Activated naive CD4-positive, alpha-beta T cell treated with anti-CD3 and anti-CD28 coated beads, Interleukin-2, amount 10 ng/mL, durations not matched to agents 7 days and 5 days (primary cell): ENCODE results near the gene ETV5.
A peak's percentile ranks its signal among the peaks of the same experiment; 100 is the strongest.
"Not testable (repeated sequence)": the region's sequence is repeated elsewhere in the genome, so short reads cannot be mapped to it uniquely, and the experiment has no call there.

Experiments used
- CTCF ChIA-PET: fragments of 350-600 bp; sonication (Branson Sonifier 250); formaldehyde crosslinking; loops from one replicate; lab custom pipeline; 2021; ENCODE audit warnings: antibody characterized with exemption; lab: Charles Lee
- DNase-seq: peaks from one replicate; pipeline ENCODE4 v3.0.0-alpha.2; 2020
- H3K27ac Mint-ChIP-seq: one replicate; pipeline ENCODE4 v1.8.0; 2021; ENCODE audit warnings: mild to moderate bottlenecking, moderate library complexity, mixed read lengths
- H3K27me3 Mint-ChIP-seq: one replicate; pipeline ENCODE4 v1.8.0; 2021; ENCODE audit warnings: mild to moderate bottlenecking, mixed read lengths
- H3K36me3 Mint-ChIP-seq: one replicate; pipeline ENCODE4 v1.8.0; 2021; ENCODE audit warnings: mixed read lengths
- H3K4me1 Mint-ChIP-seq: one replicate; pipeline ENCODE4 v1.8.0; 2021; ENCODE audit warnings: mixed read lengths
- H3K4me3 Mint-ChIP-seq: one replicate; pipeline ENCODE4 v1.8.0; 2021; ENCODE audit warnings: mild to moderate bottlenecking, moderate library complexity, mixed read lengths
- H3K9me3 Mint-ChIP-seq: one replicate; pipeline ENCODE4 v1.8.0; 2021; ENCODE audit warnings: mixed read lengths

ETV5 gene

GRCh38 chr3:186025161-186025560, 83.7 kb downstream of the ETV5 start:
- Mint-ChIP-seq H3K27ac (no peak overlapping the region), H3K4me3 (no peak overlapping the region), H3K36me3 (no peaks in the 10 kb centered on the region), H3K27me3 (peaks cover 40% of the 10 kb centered on the region), H3K4me1 (no peaks in the 10 kb centered on the region), H3K9me3 (no peaks in the 10 kb centered on the region)
- no peak for DNase-seq
- CTCF ChIA-PET, result interaction anchor here (0.6 to 1.3 kb wide), 3 partner anchors 8 to 45 kb away, joined by 3 to 5 read pairs (median 4); no protein-coding TSS in a partner anchor

GRCh38 chr3:186024210-186024609, 84.7 kb downstream of the ETV5 start:
- CTCF ChIA-PET, result interaction anchor here (1.2 kb wide), 1 partner anchor 9 kb away, joined by 5 read pairs; no protein-coding TSS in a partner anchor
- DNase-seq, result no peak
- no peaks in the 10 kb centered on the region for H3K4me1 Mint-ChIP-seq
- H3K36me3 Mint-ChIP-seq, result no peaks in the 10 kb centered on the region
- peaks cover 40% of the 10 kb centered on the region for H3K27me3 Mint-ChIP-seq
- H3K9me3 Mint-ChIP-seq, result no peaks in the 10 kb centered on the region
- no peak overlapping the region for H3K4me3 Mint-ChIP-seq
- H3K27ac Mint-ChIP-seq, result no peak overlapping the region

GRCh38 chr3:186022931-186023330, 86.0 kb downstream of the ETV5 start:
- Mint-ChIP-seq H3K4me3 (no peak overlapping the region), H3K9me3 (no peaks in the 10 kb centered on the region), H3K36me3 (no peaks in the 10 kb centered on the region), H3K27ac (no peak overlapping the region), H3K27me3 (peaks cover 38% of the 10 kb centered on the region), H3K4me1 (no peaks in the 10 kb centered on the region)
- no peak for DNase-seq
- CTCF ChIA-PET, result no interaction called here

GRCh38 chr3:186021673-186022362, 87.1 kb downstream of the ETV5 start:
- no peak for DNase-seq
- H3K27me3 Mint-ChIP-seq, result peaks cover 39% of the 10 kb centered on the region
- H3K27ac Mint-ChIP-seq, result no peak overlapping the region
- no peaks in the 10 kb centered on the region for H3K36me3 Mint-ChIP-seq
- H3K4me1 Mint-ChIP-seq, result no peaks in the 10 kb centered on the region
- CTCF ChIA-PET, result no interaction called here
- H3K4me3 Mint-ChIP-seq, result no peak overlapping the region
- H3K9me3 Mint-ChIP-seq, result no peaks in the 10 kb centered on the region

- CTCF ChIA-PET, H3K36me3 Mint-ChIP-seq, H3K27ac Mint-ChIP-seq, H3K4me1 Mint-ChIP-seq, H3K9me3 Mint-ChIP-seq, H3K4me3 Mint-ChIP-seq, DNase-seq: not testable (repeated sequence)
- peaks cover 36% of the 10 kb centered on the region for H3K27me3 Mint-ChIP-seq
Measured at GRCh38 chr3:186021250-186021649, 87.6 kb downstream of the ETV5 start.

GRCh38 chr3:186019288-186019687, 89.6 kb downstream of the ETV5 start:
- CTCF ChIA-PET, H3K36me3 Mint-ChIP-seq, DNase-seq, H3K4me1 Mint-ChIP-seq, H3K4me3 Mint-ChIP-seq, H3K9me3 Mint-ChIP-seq, H3K27ac Mint-ChIP-seq: not testable (repeated sequence)
- peaks cover 19% of the 10 kb centered on the region for H3K27me3 Mint-ChIP-seq

GRCh38 chr3:186014866-186015265, 94.0 kb downstream of the ETV5 start:
- CTCF ChIA-PET, result interaction anchor here (0.7 kb wide), 1 partner anchor 55 kb away, joined by 3 read pairs; no protein-coding TSS in a partner anchor
- Mint-ChIP-seq H3K27ac (no peak overlapping the region), H3K27me3 (peaks cover 16% of the 10 kb centered on the region), H3K9me3 (no peaks in the 10 kb centered on the region), H3K4me3 (no peak overlapping the region), H3K36me3 (no peaks in the 10 kb centered on the region), H3K4me1 (no peaks in the 10 kb centered on the region)
- DNase-seq, result no peak

- Mint-ChIP-seq H3K27me3 (peaks cover 19% of the 10 kb centered on the region), H3K9me3 (no peaks in the 10 kb centered on the region), H3K27ac (no peak overlapping the region), H3K4me3 (no peak overlapping the region), H3K36me3 (no peaks in the 10 kb centered on the region), H3K4me1 (no peaks in the 10 kb centered on the region)
- CTCF ChIA-PET, result no interaction called here
- no peak for DNase-seq
Measured at GRCh38 chr3:186013312-186013711, 95.6 kb downstream of the ETV5 start.

- no peaks in the 10 kb centered on the region for H3K36me3 Mint-ChIP-seq
- H3K9me3 Mint-ChIP-seq, result no peaks in the 10 kb centered on the region
- no peaks in the 10 kb centered on the region for H3K4me1 Mint-ChIP-seq
- CTCF ChIA-PET, result no interaction called here
- H3K27ac Mint-ChIP-seq, result no peak overlapping the region
- peaks cover 17% of the 10 kb centered on the region for H3K27me3 Mint-ChIP-seq
- H3K4me3 Mint-ChIP-seq, result no peak overlapping the region
- DNase-seq, result no peak
Measured at GRCh38 chr3:186012137-186012536, 96.8 kb downstream of the ETV5 start.

- Mint-ChIP-seq H3K4me1 (no peaks in the 10 kb centered on the region), H3K27ac (no peak overlapping the region), H3K4me3 (no peak overlapping the region), H3K9me3 (no peaks in the 10 kb centered on the region), H3K36me3 (no peaks in the 10 kb centered on the region), H3K27me3 (peaks cover 6% of the 10 kb centered on the region)
- CTCF ChIA-PET, result no interaction called here
- no peak for DNase-seq
Measured at GRCh38 chr3:186004671-186005070, 104.2 kb downstream of the ETV5 start.

GRCh38 chr3:186004209-186004608, 104.7 kb downstream of the ETV5 start:
- Mint-ChIP-seq H3K4me3 (no peak overlapping the region), H3K27me3 (peaks cover 8% of the 10 kb centered on the region), H3K9me3 (no peaks in the 10 kb centered on the region), H3K36me3 (no peaks in the 10 kb centered on the region), H3K27ac (no peak overlapping the region), H3K4me1 (no peaks in the 10 kb centered on the region)
- no peak for DNase-seq
- CTCF ChIA-PET, result no interaction called here

- Mint-ChIP-seq H3K36me3 (no peaks in the 10 kb centered on the region), H3K27me3 (peaks cover 6% of the 10 kb centered on the region), H3K4me3 (no peak overlapping the region), H3K27ac (no peak overlapping the region), H3K9me3 (no peaks in the 10 kb centered on the region), H3K4me1 (no peaks in the 10 kb centered on the region)
- CTCF ChIA-PET, result interaction anchor here (0.8 to 1.7 kb wide), 7 partner anchors 60 to 260 kb away, joined by 3 to 6 read pairs (median 3); no protein-coding TSS in a partner anchor
- DNase-seq, result no peak
Measured at GRCh38 chr3:186003610-186004009, 105.3 kb downstream of the ETV5 start.

GRCh38 chr3:186002884-186003472, 105.9 kb downstream of the ETV5 start:
- Mint-ChIP-seq H3K36me3 (no peaks in the 10 kb centered on the region), H3K27me3 (peaks cover 5% of the 10 kb centered on the region), H3K27ac (no peak overlapping the region), H3K4me1 (no peaks in the 10 kb centered on the region), H3K9me3 (no peaks in the 10 kb centered on the region), H3K4me3 (no peak overlapping the region)
- peak; percentile 25 for DNase-seq
- CTCF ChIA-PET, result interaction anchor here (0.5 to 1.7 kb wide), 8 partner anchors 59 to 537 kb away, joined by 3 to 6 read pairs (median 3); no protein-coding TSS in a partner anchor

- peaks cover 5% of the 10 kb centered on the region for H3K27me3 Mint-ChIP-seq
- CTCF ChIA-PET, result no interaction called here
- H3K4me3 Mint-ChIP-seq, result no peak overlapping the region
- no peaks in the 10 kb centered on the region for H3K36me3 Mint-ChIP-seq
- no peaks in the 10 kb centered on the region for H3K9me3 Mint-ChIP-seq
- H3K4me1 Mint-ChIP-seq, result no peaks in the 10 kb centered on the region
- H3K27ac Mint-ChIP-seq, result no peak overlapping the region
- no peak for DNase-seq
Measured at GRCh38 chr3:186001842-186002241, 107.0 kb downstream of the ETV5 start.

- H3K27me3 Mint-ChIP-seq, result peaks cover 5% of the 10 kb centered on the region
- no peak overlapping the region for H3K4me3 Mint-ChIP-seq
- no peak for DNase-seq
- no peaks in the 10 kb centered on the region for H3K36me3 Mint-ChIP-seq
- H3K9me3 Mint-ChIP-seq, result no peaks in the 10 kb centered on the region
- H3K27ac Mint-ChIP-seq, result no peak overlapping the region
- no peaks in the 10 kb centered on the region for H3K4me1 Mint-ChIP-seq
- CTCF ChIA-PET, result no interaction called here
Measured at GRCh38 chr3:185999221-185999620, 109.7 kb downstream of the ETV5 start.
